Measurements from ENCODE around the gene MTMR1.

GRCh38 chrX:150730719-150731118 lies 37.5 kb downstream of the MTMR1 start:
- TF ChIP-seq POLR2AphosphoS5 (IDR thresholded peaks at IDR 0.05; ENCODE audit: low read depth, low read length), result no peak
- no peak for TF ChIP-seq SIN3A (IDR thresholded peaks at IDR 0.05; ENCODE audit: borderline replicate concordance, insufficient read depth, low read length)
